Lower leg skin (tissue), 4 donors: ENCODE data around the gene TAOK3. TPM values are rescaled to one million over a fixed set of nuclear protein-coding genes. Genes with fewer than 3 reads are reported as not detected.

Source experiments
- DNase-seq, 2 donors: peaks; one replicate each; pipeline ENCODE4 v3.0.0-alpha.2; 2019; ENCODE audit warnings: low spot score in 2 of 2
- H3K4me3 ChIP-seq: fragments of 200-600 bp; sonication (generic); 2 replicates; pipeline ENCODE4 v1.5.1; 2017; ENCODE audit warnings: mild to moderate bottlenecking, low read depth; ENCODE audit not compliant: poor library complexity, severe bottlenecking
- CTCF ChIP-seq, 3 donors: fragments of 450-650 bp; IDR thresholded peaks; one replicate each; pipeline ENCODE4 v1.5.1; 2016; ENCODE audit warnings: antibody characterized with exemption in 3 of 3, mild to moderate bottlenecking in 3 of 3, moderate library complexity in 2 of 3
- POLR2A ChIP-seq, 2 donors: fragments of 450-650 bp; IDR thresholded peaks; one replicate each; pipeline ENCODE4 v1.6.1; 2016 to 2017; ENCODE audit warnings: antibody characterized with exemption in 2 of 2, mild to moderate bottlenecking in 1 of 2, moderate library complexity in 1 of 2
- WGBS, 2 donors: methylation state at CpG; one replicate each; pipeline ENCODE4 v1.1.5; 2018; 5-methylcytosine and 5-hydroxymethylcytosine counted together
- intact Hi-C: fragments of 100-400 bp; cut with DNase I; formaldehyde crosslinking; loops from one replicate; pipeline ENCODE4 v1.15.0; 2023; ENCODE audit warnings: low total_unique reads
- total RNA-seq, 4 donors: library from RNA; depleted of rRNA; stranded (reverse); fragments of >200 nt; gene quantifications; one replicate each; pipeline ENCODE4 v1.1.0, GENCODE V29; 2016

Gene TAOK3
- total RNA-seq, 4 donors from 2014 or later: 15.7 to 46.6 (median 24.7) TPM

DNA sequence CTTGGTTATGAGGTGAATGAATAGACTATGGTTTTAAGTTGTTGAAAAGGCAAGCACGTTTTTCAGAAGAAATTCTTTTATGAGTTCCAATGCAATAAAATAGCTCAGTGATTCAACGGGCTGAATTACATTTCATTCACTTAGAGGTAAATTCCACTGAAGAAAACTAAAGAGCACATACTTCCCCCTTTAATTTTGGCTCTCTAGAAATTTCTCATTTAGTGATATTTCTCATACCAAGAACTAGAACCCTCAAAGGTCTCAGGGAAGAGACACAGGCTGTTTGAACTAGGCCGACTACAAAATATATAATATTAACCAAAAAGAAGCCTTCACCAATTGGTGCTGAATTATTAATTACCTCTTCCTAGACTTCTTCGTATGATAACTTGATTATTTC is 68.6 kb downstream of the TAOK3 start:
- H3K4me3 ChIP-seq: no peak overlapping the region
- TF ChIP-seq CTCF (IDR thresholded peaks at IDR 0.05) (no peak), POLR2A (IDR thresholded peaks at IDR 0.05) (no peak)
- no peak for DNase-seq
- intact Hi-C loops: no loop called here
- 67 to 68% methylated on average over 4 of the region's 4 CpGs for WGBS, 2 donors

GRCh38 chr12:118302053-118302452 is 70.7 kb downstream of the TAOK3 start:
- intact Hi-C loops: no loop called here
- TF ChIP-seq CTCF (IDR thresholded peaks at IDR 0.05): no peak
- H3K4me3 ChIP-seq: no peak overlapping the region
- no peak for DNase-seq

DNA sequence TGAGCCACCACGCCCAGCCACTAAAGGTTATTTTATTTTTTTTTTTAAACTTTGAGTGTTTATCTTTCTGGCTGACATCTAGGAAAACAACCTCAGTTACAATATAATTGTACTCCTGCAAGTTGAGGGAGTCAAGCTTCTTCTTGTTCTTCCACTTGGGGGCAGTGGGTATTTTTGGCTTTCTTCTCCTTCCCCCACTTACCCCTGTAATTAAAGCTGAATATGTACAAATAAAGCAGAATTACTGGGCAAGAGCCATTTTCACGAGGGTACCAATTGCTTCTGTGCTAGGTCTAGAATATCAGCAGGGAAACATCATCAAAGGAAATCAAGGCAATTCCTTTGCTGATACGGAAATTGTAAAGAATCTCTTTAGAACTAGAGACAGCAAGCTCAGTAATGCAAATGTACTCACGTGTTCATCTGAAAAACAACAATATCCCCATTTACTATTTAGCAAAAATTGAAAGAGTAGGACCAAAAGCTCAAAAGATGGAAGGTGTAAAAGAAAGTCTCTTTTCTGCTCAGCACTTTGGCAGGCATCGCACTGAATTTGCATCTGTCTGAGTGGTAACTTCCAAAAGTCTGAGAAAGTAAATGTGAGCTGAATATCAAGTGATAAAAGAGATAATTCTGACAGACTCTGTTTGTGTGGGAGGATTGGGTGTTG is 72.8 kb downstream of the TAOK3 start:
- DNase-seq: no peak
- 57 to 60% methylated on average over 5 of the region's 5 CpGs for WGBS, 2 donors
- intact Hi-C loops: no loop called here
- H3K4me3 ChIP-seq: no peak overlapping the region
- TF ChIP-seq POLR2A (IDR thresholded peaks at IDR 0.05) (no peak), CTCF (IDR thresholded peaks at IDR 0.05) (no peak)

- intact Hi-C loops: no loop called here
- 94 to 96% methylated on average over 2 of the region's 2 CpGs for WGBS, 2 donors
- TF ChIP-seq POLR2A (IDR thresholded peaks at IDR 0.05): no peak
- TF ChIP-seq CTCF (IDR thresholded peaks at IDR 0.05): no peak
- H3K4me3 ChIP-seq: no peak overlapping the region
- no peak for DNase-seq
Observed at GRCh38 chr12:118297284-118297683, 75.4 kb downstream of the TAOK3 start.

DNA sequence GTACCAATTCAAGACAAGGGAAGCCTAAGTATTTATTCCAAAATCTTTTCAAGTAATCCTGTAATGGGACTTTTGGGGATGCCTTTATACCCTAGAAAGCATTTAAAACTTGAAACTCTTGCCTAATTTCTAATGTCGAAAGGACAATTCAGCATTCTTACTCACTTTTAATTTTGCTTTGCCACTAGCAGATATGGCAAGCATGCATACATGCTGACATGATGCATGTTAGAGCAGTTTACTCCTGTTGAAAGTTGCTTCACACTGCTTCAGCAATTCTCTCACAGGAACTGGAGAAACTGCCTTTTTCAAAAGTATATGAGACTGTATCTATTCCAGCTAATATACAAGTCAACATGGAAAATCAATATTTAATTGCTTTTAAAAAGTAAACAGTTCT is 79.9 kb downstream of the TAOK3 start:
- intact Hi-C loops: no loop called here
- DNase-seq: no peak

More for the DNA sequence above, 79.9 kb downstream of the TAOK3 start:
- H3K4me3 ChIP-seq: no peak overlapping the region
- 56 to 78% methylated on average over 1 of the region's 1 CpG for WGBS, 2 donors
- no peak for TF ChIP-seq CTCF (IDR thresholded peaks at IDR 0.05)
- no peak for TF ChIP-seq POLR2A (IDR thresholded peaks at IDR 0.05)
